Sciatic nerve (tissue), 2 donors: Measurements from ENCODE around the gene ST7. TPM values are rescaled to one million over a fixed set of nuclear protein-coding genes. Genes with fewer than 3 reads are reported as not detected.
"Not testable (repeated sequence)": the region's sequence is repeated elsewhere in the genome, so short reads cannot be mapped to it uniquely, and the experiment has no call there.

ENCODE experiments used
- ATAC-seq: fragments of 200-7000 bp; cut with Tn5 transposase; one replicate; pipeline ENCODE4 v1.9.1; 2020; ENCODE audit warnings: mild to moderate bottlenecking, moderate library complexity
- DNase-seq: peaks from one replicate; pipeline ENCODE4 v3.0.0-alpha.2; 2020; ENCODE audit warnings: low spot score
- intact Hi-C: fragments of 100-400 bp; cut with DNase I; formaldehyde crosslinking; loops from one replicate; pipeline ENCODE4 v1.14.2; 2022
- total RNA-seq: library from RNA; stranded (reverse); fragmentation: NEBNext Ultra II Directional; extraction: Animal tissue kit (Norgen Biotek cat#: 25700); gene quantifications from one replicate; pipeline ENCODE4 v1.2.1, GENCODE V29; 2021
- donor health status: DM: no; HTN: no; CAD: no.
- donor health status: DM: no; HTN: no; CAD: no.

ST7 gene
- total RNA-seq, 1 donor from 2014 or later = 19.7 TPM

DNA sequence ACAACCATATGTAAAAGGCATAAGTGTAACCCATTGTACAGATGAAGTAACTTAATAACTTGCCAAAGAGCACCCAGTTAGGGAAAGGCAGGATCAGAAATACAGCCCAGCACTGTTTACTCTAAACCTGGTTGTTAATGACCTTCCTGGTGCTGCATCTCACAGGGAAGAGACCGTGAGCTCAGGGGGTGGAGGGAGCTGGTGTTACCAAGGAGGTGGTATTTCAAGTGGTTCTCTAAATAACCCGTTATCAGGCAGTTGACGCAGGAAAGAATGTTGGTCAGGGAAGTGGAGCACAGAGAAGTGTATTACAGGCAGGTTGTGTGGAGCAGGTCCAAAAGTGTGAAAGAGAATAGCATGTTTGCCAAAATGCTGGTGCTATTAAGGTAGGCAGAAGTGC lies 4.4 kb upstream of the ST7 start:
- intact Hi-C loops = no loop called here
- DNase-seq = no peak
- ATAC-seq = no peak

DNA sequence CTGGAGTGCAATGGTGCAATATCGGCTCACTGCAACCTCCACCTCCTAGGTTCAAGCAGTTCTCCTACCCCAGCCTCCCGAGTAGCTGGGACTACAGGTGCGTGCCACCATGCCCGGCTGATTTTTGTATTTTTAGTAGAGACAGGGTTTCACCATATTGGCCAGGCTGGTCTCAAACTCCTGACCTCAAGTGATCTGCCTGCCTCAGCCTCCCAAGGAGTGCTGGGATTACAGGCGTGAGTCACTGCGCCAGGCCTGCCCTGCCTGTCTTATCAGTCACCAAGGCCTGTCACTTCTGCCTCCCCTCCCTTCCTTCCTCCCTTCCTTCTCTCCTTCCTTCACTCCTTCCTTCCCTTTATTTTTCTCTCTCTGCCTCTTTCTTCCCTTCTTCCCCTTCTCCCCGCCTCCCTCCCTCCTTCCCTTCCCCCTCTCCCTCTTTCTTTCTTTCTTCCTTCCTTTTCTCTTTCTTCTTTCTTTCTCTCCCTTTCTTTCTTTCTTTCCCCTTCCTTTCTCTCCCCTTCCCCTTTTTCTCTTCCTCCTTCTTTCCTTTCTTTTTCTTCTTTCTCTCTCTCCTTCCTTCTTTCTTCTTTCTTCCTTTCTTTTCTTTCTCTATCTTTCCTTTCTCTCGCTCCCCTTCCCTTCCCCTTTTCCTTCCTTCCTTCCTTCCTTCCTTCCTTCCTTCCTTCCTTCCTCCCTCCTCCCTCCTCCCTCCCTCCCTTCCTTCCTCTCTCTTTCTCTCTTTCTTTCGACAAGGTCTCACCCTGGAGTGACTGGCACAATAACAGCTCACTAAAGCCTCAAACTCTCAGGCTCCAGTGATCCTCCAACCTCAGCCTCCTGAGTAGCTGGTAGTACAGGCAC lies 3.1 kb upstream of the ST7 start:
- ATAC-seq = no peak
- no peak for DNase-seq
- intact Hi-C loops = no loop called here

GRCh38 chr7:116950889-116951351 lies 2.4 kb upstream of the ST7 start:
- intact Hi-C loops = no loop called here

GRCh38 chr7:116951366-116952292 lies 1.7 kb upstream of the ST7 start:
- DNase-seq = no peak
- intact Hi-C loops = no loop called here
- ATAC-seq = no peak

More at GRCh38 chr7:116950889-116951351, 2.4 kb upstream of the ST7 start:
- no peak for ATAC-seq
- no peak for DNase-seq

DNA sequence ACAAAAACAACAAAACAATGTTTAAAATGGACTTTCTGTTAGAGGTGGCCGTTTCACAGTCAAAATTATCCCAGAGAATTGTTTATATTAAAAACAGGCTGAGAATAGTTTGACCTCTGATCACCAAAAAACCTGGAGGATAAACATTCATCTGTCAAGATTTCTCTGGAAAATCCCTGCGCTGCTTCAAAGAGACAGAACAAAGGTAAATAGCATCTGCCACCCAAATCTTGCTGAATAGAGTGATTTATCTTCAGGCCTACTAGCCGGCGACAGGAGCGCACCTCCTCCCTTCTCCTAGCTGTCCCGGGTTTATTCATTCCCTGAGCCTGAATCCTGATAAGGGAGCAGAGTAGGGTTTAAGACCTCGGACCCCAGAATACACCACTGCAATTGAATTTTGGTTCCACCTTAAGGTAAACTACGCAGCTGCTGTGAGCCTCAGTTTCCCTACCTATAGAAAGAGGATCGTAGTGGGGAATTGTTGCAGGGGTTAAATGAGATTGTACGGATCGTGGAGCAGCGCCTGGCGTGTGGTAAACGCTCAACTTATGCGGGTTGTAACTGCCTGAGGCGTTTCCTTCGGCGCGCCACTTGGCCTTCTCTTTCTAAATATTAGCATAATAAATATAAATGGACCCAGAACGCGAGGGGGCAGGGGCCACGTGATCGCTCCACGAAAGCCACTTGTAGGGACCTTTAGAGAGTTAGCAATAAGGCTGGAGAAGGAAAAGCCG lies 498 bp upstream of the ST7 start:
- ATAC-seq (peak; percentile 26), DNase-seq (peak; percentile 77)
- intact Hi-C loops = no loop called here

- DNase-seq (peak; percentile 71), ATAC-seq (peak; percentile 70)
- intact Hi-C loops = no loop called here
Measured at GRCh38 chr7:116953906-116954838, 871 bp downstream of the ST7 start.

- DNase-seq (no peak), ATAC-seq (no peak)
- intact Hi-C loops = no loop called here
Measured at GRCh38 chr7:116955340-116955739, 2.0 kb downstream of the ST7 start.

DNA sequence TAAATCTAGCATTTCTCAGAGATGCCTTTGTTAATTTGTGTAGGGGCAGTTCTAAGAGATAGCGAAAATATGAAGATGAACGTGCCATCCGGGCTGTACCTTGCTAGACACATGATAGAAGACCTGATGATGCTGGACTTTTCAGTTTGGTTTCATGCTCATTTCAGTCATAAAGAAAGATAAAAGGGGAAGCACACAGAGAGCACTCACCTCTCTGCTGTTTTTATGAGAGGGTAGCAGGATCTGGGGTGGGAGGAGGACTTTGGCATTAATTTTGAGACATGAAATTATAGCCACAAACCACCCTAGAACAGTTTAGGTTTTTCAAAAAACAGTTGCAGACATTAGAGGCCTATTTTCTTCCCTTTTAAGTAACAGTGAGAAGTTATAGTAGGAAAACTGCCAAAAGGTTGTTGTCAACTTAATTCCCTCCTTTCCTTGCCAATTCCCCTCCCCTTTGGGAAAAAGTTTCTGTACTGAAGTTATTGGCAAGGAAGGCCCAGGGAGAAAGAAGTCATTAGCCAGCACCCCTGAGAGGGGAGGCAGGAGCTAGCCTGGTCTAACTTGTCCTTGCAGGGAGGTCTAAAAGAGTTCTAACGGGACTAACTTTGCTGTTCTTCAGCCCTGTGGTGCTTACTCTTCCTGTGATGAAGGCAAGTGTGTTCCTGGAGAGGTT lies 2.6 kb downstream of the ST7 start:
- DNase-seq (no peak), ATAC-seq (peak; percentile 27)
- intact Hi-C loops = no loop called here

GRCh38 chr7:116956477-116956804 lies 3.1 kb downstream of the ST7 start:
- ATAC-seq = no peak
- intact Hi-C loops = no loop called here
- DNase-seq = no peak

DNA sequence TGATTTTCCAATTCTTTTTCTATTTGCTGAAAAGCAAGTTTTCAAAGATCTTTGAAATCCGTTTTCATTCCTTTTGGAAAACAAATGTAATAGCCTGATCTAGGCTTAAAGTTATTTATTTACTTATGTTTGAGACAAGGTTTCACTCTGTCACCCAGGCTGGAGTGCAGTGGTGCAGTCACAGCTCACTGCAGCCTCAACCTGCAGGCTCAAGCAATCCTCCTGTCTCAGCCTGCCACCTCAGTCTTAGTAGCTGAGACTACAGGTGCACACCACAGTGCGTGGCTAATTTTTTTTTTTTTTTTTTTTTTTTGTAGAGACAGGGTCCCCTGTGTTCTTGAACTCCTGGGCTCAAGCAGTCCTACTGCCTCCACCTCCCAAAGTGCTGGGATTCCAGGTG lies 4.6 kb downstream of the ST7 start:
- DNase-seq = no peak

DNA sequence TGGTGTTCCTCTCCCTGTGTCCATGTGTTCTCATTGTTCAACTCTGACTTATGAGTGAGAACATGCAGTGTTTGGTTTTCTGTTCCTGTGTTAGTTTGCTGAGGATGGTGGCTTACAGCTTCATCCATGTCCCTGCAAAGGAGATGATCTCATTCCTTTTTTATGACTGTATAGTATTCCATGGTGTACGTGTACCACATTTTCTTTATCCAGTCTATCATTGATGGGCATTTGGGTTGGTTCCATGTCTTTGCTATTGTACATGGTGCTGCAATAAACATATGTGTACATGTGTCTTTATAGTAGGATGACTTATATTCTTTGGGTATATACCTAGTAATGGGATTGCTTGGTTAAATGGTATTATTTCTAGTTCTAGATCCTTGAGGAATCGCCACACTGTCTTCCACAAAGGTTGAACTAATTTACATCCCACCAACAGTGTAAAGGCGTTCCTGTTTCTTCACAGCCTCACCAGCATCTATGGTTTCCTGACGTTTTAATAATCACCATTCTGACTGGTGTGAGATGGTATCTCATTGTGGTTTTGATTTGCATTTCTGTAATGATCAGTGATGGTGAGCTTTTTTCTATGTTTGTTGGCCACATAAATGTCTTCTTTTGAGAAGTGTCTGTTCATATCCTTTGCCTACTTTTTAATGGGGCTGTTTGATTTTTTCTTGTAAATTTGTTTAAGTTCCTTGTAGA lies 8.8 kb downstream of the ST7 start:
- ATAC-seq, intact Hi-C loops, DNase-seq: not testable (repeated sequence)

More for the DNA sequence above, 4.6 kb downstream of the ST7 start:
- intact Hi-C loops = no loop called here
- ATAC-seq = no peak

DNA sequence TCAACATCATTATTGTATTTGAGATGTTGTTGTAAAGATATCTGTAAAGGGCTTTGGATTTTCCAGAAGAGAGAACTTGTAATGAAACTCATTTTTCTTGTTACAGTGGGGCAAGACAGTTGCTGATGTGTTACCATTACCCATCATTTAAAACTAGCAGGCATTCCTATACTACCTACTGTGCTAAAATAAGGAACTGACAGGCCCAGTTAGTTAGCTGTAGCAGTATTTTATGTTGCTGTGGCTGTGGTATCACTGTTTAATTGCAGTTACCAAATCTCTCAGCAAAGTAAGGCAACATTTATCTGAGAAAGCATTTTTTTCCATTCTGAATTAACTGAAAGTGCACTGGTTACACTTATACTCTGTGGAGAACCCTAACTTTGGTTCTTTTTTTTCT lies 9.9 kb downstream of the ST7 start:
- intact Hi-C loops = no loop called here
- DNase-seq (no peak), ATAC-seq (no peak)

DNA sequence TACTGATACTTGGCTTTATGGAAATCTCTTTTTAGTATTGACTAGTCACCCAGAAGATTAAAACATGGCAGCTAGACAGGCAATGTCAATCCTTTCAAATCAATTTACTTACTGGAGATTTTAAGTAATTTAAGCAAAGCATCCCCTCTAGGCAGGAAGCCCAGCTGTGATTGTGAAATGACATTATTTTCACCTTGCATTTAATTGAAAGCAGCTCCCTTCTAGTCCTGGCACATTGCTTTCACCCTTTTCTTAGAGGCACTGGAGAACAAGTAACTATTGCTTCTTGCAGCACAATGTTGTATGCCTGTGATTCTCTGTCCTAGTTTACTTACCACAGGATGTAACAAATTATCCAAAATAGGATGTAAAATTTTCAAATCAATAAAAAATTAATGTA lies 13.3 kb downstream of the ST7 start:
- DNase-seq (no peak), ATAC-seq (peak; percentile 45)
- intact Hi-C loops = no loop called here

GRCh38 chr7:116967254-116967922 lies 14.1 kb downstream of the ST7 start:
- intact Hi-C loops = no loop called here
- DNase-seq = no peak
- no peak for ATAC-seq

DNA sequence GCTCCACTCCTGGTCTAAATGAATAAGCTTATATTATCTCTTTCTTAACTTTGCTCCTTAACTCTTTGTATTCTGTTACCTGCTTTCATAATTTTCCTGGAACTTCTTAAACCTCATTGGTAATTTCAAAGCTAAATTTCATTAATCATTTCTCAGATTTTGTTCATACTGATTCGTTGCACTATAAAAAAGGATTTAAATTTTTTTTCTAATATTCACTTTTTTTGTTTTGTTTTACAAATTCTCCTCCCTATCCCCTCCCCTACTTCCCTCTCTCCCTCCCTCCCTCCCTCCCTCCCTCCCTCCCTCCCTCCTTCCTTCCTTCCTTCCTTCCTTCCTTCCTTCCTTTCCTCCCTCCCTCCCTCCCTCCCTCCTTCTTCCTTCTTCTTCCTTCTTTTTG lies 14.7 kb downstream of the ST7 start:
- no peak for ATAC-seq
- intact Hi-C loops = no loop called here
- no peak for DNase-seq

DNA sequence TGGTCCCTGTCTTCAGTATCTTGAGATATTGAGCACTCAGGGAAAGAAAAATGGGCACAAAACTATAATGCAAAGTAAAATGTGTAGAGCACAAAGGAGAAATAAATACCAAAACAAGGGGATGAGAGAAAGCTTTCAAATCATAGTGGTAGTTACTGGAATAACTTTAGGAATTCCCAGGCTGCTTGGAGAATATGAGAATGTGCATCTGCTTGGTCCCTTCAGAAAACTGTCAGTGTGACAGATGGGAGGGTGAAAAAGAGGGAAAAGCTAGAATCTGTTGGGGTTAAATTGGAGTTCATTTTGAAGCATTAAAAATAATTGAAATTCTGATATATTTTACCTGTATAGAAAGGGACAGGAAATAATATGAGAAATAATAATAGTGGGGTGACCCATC lies 15.3 kb downstream of the ST7 start:
- DNase-seq (no peak), ATAC-seq (no peak)
- intact Hi-C loops = no loop called here
